ENCODE data around the gene PCDHB5.
"Not testable (repeated sequence)": the region's sequence is repeated elsewhere in the genome, so short reads cannot be mapped to it uniquely, and the experiment has no call there.

Gene PCDHB5

GRCh38 chr5:141151632-141152031 is 16.6 kb downstream of the PCDHB5 start:
- FAIRE-seq: not testable (repeated sequence)

GRCh38 chr5:141152096-141152495 is 17.1 kb downstream of the PCDHB5 start:
- DNase-seq (ENCODE audit: low spot score); FAIRE-seq: not testable (repeated sequence)

More at GRCh38 chr5:141151632-141152031, 16.6 kb downstream of the PCDHB5 start:
- not testable (repeated sequence) for DNase-seq (ENCODE audit: low spot score)

DNA sequence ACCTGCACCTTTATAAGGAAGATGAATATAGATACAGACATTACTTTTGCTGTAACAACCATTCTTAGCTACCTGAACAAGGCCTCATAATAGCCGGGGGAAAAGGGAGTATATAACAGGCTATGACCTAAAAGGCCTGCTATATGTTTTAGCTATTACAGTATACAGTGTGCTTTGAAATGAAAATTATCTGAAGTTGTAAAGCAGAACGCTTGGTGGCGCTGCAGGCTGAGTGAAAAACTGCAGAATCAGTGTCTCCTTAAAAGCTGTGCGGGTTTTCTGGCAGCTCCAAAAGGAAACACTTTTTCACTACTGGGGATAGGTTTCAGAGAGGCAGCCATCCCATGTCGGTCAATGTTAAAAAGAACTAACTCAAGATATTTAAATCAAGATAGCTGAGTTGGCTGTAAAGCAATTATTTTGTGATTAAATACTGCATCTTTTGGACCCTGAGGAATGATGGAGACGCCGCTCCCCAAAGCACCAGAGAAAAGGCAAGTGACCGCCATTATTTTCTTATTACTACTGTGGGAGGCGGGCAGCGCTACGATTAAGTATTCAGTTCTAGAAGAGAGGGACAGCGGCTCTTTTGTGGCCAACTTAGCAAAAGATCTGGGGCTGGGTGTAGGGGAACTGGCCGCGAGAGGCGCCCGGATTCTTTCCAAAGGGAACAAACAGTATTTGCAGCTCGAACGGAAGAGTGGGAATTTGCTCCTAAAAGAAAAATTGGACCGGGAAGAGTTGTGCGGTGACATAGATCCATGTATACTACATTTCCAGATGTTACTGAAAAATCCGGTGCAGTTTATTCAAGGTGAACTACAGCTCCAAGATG is 20.8 kb downstream of the PCDHB5 start:
- DNase-seq (ENCODE audit: low spot score): peak; percentile 31
- no peak for FAIRE-seq

GRCh38 chr5:141157356-141157755 is 22.4 kb downstream of the PCDHB5 start:
- FAIRE-seq; DNase-seq (ENCODE audit: low spot score): not testable (repeated sequence)

GRCh38 chr5:141157901-141158300 is 22.9 kb downstream of the PCDHB5 start:
- DNase-seq (ENCODE audit: low spot score); FAIRE-seq: not testable (repeated sequence)

GRCh38 chr5:141172381-141173204 is 37.6 kb downstream of the PCDHB5 start, which contains the start of gene PCDHB7:
Gene PCDHB7, plus strand, starts transcription at chr5:141172644. Its CDS starts 192 bp downstream, at chr5:141172836.
- DNase-seq (ENCODE audit: low spot score) (peak; percentile 10), FAIRE-seq (no peak)

DNA sequence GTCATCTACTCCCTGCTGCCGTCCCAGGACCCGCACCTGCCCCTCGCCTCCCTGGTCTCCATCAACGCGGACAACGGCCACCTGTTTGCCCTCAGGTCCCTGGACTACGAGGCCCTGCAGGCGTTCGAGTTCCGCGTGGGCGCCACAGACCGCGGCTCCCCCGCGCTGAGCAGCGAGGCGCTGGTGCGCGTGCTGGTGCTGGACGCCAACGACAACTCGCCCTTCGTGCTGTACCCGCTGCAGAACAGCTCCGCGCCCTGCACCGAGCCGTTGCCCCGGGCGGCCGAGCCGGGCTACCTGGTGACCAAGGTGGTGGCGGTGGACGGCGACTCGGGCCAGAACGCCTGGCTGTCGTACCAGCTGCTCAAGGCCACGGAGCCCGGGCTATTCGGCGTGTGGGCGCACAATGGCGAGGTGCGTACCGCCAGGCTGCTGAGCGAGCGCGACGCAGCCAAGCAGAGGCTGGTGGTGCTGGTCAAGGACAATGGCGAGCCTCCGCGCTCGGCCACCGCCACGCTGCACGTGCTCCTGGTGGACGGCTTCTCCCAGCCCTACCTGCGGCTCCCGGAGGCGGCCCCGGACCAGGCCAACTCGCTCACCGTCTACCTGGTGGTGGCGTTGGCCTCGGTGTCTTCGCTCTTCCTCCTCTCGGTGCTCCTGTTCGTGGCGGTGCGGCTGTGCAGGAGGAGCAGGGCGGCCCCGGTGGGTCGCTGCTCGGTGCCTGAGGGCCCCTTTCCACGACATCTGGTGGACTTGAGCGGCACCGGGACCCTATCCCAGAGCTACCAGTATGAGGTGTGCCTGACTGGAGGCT is 39.5 kb downstream of the PCDHB5 start:
- DNase-seq (ENCODE audit: low spot score); FAIRE-seq: not testable (repeated sequence)

DNA sequence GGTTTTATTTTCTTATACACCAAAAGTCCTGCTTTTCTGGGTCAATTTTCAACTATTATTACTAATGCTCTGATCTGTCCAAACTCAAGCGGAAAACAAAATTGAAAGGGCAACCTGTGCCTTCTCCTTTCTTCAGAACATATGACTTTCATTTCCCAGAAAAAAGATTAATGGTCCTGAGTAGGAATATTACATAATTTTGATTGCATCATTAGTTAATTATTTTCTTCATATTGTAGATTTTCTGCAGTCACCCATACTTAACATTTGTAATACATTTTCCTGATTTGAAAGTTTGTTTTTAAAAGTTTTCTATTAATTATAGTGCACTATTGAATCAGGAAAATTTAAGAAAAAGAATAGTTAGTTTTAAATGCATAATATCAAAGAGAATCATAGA is 40.9 kb downstream of the PCDHB5 start:
- FAIRE-seq (no peak), DNase-seq (ENCODE audit: low spot score) (no peak)

GRCh38 chr5:141177577-141178191 is 42.7 kb downstream of the PCDHB5 start, which contains the start of gene PCDHB8:
Gene PCDHB8, plus strand, starts transcription at chr5:141177790. Its CDS starts 245 bp downstream, at chr5:141178035.
- DNase-seq (ENCODE audit: low spot score): peak; percentile 44
- FAIRE-seq: not testable (repeated sequence)

- not testable (repeated sequence) for FAIRE-seq; DNase-seq (ENCODE audit: low spot score)
Measured at GRCh38 chr5:141179371-141179770, 44.4 kb downstream of the PCDHB5 start.

DNA sequence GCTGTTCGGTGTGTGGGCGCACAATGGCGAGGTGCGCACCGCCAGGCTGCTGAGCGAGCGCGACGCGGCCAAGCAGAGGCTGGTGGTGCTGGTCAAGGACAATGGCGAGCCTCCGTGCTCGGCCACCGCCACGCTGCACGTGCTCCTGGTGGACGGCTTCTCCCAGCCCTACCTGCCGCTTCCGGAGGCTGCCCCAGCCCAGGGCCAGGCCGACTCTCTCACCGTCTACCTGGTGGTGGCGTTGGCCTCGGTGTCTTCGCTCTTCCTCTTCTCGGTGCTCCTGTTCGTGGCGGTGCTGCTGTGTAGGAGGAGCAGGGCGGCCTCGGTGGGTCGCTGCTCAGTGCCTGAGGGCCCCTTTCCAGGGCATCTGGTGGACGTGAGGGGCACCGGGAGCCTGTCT is 44.9 kb downstream of the PCDHB5 start:
- DNase-seq (ENCODE audit: low spot score); FAIRE-seq: not testable (repeated sequence)

GRCh38 chr5:141180313-141180712 is 45.3 kb downstream of the PCDHB5 start:
- DNase-seq (ENCODE audit: low spot score): no peak
- FAIRE-seq: no peak

- FAIRE-seq (no peak), DNase-seq (ENCODE audit: low spot score) (no peak)
Measured at GRCh38 chr5:141182248-141182647, 47.2 kb downstream of the PCDHB5 start, which contains the start of gene PCDHB16. Gene PCDHB16, plus strand, starts transcription at chr5:141182387. Its CDS starts 173 bp downstream, at chr5:141182560.

- not testable (repeated sequence) for DNase-seq (ENCODE audit: low spot score); FAIRE-seq
Measured at GRCh38 chr5:141184117-141184855, 49.3 kb downstream of the PCDHB5 start.

- FAIRE-seq: peak; percentile 5
- peak; percentile 29 for DNase-seq (ENCODE audit: low spot score)
Measured at GRCh38 chr5:141186897-141187512, 52.0 kb downstream of the PCDHB5 start, which contains the start of gene PCDHB9. Gene PCDHB9, plus strand, starts transcription at chr5:141187161. Its CDS starts 158 bp downstream, at chr5:141187319.
